KMS-11 (cell line): Measurements from ENCODE around the gene DMTF1.

Experiments used
- H2AFZ ChIP-seq: fragments of 200-600 bp; sonication (generic); 2 replicates; pipeline ENCODE4 v1.6.1; 2016; ENCODE audit warnings: antibody characterized with exemption, mixed run types, low read depth
- H3K27ac ChIP-seq: fragments of 200-600 bp; sonication (generic); 2 replicates; pipeline ENCODE4 v1.6.1; 2016; ENCODE audit warnings: mild to moderate bottlenecking, mixed run types
- H3K27me3 ChIP-seq: fragments of 200-600 bp; sonication (generic); 2 replicates; pipeline ENCODE4 v1.6.1; 2017; ENCODE audit warnings: mild to moderate bottlenecking, low read depth, mixed run types, moderate library complexity; ENCODE audit not compliant: insufficient read depth
- H3K36me3 ChIP-seq: fragments of 200-600 bp; sonication (generic); 2 replicates; pipeline ENCODE4 v1.6.1; 2017; ENCODE audit warnings: mild to moderate bottlenecking, mixed run types; ENCODE audit not compliant: insufficient read depth
- H3K4me1 ChIP-seq: fragments of 200-600 bp; sonication (generic); 2 replicates; pipeline ENCODE4 v1.6.1; 2016; ENCODE audit warnings: mild to moderate bottlenecking, low read depth, mixed run types; ENCODE audit not compliant: poor library complexity, severe bottlenecking
- H3K4me2 ChIP-seq: fragments of 200-600 bp; sonication (generic); 2 replicates; pipeline ENCODE4 v1.7.0; 2016; ENCODE audit warnings: mild to moderate bottlenecking, mixed run types
- H3K4me3 ChIP-seq: fragments of 200-600 bp; sonication (generic); IDR thresholded peaks from 2 replicates; pipeline ENCODE4 v1.6.1; 2017; ENCODE audit warnings: low read depth, low read length, mixed read lengths; ENCODE audit not compliant: insufficient read depth
- H3K79me2 ChIP-seq: fragments of 200-600 bp; sonication (generic); 2 replicates; pipeline ENCODE4 v1.6.1; 2016; ENCODE audit warnings: low read depth, mixed run types; ENCODE audit not compliant: insufficient read depth
- H3K9ac ChIP-seq: fragments of 200-600 bp; sonication (generic); 2 replicates; pipeline ENCODE4 v1.6.1; 2016; ENCODE audit warnings: mild to moderate bottlenecking, mixed run types
- H4K20me1 ChIP-seq: fragments of 200-600 bp; sonication (generic); 2 replicates; pipeline ENCODE4 v1.6.1; 2016; ENCODE audit warnings: mild to moderate bottlenecking, mixed run types; ENCODE audit not compliant: insufficient read depth
- TF ChIP-seq, protein P1 (sequence below): fragments of 200-600 bp; sonication (generic); conservative IDR thresholded peaks from 2 replicates; pipeline ENCODE4 v1.6.1; 2017; ENCODE audit warnings: low read depth, mild to moderate bottlenecking, antibody characterized with exemption, low read length, moderate library complexity, mixed read lengths

DMTF1 gene

DNA sequence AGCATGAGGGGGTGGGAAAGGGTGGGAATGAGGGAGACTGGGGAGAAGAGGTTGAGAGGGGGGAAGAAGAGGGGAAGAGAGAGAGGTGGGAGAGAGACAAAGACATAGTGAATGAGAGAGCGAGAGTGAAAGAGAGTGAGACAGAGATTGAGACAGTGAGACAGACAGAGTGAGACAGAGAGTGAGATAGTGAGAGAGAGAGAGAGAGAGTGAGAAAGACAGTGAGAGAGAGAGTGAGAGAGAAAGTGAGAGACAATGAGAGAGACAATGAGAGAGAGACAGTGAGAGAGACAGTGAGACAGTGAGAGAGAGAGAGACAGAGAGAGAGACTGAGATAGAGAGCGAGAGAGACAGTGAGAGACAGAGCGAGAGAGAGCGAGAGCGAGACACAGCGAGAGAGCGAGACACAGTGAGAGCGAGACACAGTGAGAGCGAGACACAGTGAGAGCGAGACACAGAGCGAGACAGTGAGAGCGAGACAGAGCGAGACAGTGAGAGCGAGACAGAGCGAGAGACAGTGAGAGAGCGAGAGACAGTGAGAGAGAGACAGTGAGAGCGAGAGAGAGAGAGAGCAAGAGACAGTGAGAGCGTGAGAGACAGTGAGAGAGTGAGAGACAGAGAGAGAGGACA lies 57.2 kb downstream of the DMTF1 start:
- peaks cover 12% of the 10 kb centered on the region for H3K4me1 ChIP-seq
- H3K27me3 ChIP-seq: no peaks in the 10 kb centered on the region
- H3K27ac ChIP-seq: no peak overlapping the region
- H2AFZ ChIP-seq: no peak overlapping the region
- TF ChIP-seq, protein P1, sequence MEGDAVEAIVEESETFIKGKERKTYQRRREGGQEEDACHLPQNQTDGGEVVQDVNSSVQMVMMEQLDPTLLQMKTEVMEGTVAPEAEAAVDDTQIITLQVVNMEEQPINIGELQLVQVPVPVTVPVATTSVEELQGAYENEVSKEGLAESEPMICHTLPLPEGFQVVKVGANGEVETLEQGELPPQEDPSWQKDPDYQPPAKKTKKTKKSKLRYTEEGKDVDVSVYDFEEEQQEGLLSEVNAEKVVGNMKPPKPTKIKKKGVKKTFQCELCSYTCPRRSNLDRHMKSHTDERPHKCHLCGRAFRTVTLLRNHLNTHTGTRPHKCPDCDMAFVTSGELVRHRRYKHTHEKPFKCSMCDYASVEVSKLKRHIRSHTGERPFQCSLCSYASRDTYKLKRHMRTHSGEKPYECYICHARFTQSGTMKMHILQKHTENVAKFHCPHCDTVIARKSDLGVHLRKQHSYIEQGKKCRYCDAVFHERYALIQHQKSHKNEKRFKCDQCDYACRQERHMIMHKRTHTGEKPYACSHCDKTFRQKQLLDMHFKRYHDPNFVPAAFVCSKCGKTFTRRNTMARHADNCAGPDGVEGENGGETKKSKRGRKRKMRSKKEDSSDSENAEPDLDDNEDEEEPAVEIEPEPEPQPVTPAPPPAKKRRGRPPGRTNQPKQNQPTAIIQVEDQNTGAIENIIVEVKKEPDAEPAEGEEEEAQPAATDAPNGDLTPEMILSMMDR: no peak
- no peak overlapping the region for H3K4me3 ChIP-seq
- 0 out of 2 replicates have a peak, but pooled peaks cover 4% of the 10 kb centered on the region for H3K36me3 ChIP-seq
- no peak overlapping the region for H3K9ac ChIP-seq
- no peak overlapping the region for H3K4me2 ChIP-seq
- H3K79me2 ChIP-seq: peaks cover 63% of the 10 kb centered on the region; the same call in 1 of the 2 replicates
- no peaks in the 10 kb centered on the region for H4K20me1 ChIP-seq

DNA sequence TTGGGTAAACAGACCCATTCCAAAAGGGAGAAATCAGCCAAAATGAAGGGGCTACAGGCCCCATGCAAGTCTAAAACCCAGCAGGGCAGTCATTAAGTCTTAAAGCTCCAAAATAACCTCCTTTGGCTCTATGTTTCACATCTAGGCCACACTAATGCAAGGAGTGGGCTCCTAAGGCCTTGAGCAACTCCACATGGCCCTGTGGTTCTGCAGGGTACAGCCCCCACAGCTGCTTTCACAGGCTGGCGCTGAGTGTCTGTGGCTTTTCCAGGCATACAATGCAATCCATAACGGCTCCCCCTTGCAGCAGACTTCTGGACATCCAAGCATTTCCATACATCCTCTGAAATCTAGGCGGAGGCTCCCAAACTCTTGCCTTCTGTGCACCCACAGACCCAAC lies 58.3 kb downstream of the DMTF1 start:
- H3K9ac ChIP-seq: no peak overlapping the region

GRCh38 chr7:87212498-87212897 lies 60.2 kb downstream of the DMTF1 start:
- Histone ChIP-seq H3K36me3 (no peaks in the 10 kb centered on the region), H2AFZ (no peak overlapping the region), H3K27ac (no peak overlapping the region), H3K27me3 (no peaks in the 10 kb centered on the region), H3K4me3 (no peak overlapping the region), H3K4me1 (peaks cover 15% of the 10 kb centered on the region), H3K79me2 (peaks cover 54% of the 10 kb centered on the region; the same call in 1 of the 2 replicates), H3K4me2 (no peak overlapping the region), H4K20me1 (no peaks in the 10 kb centered on the region), H3K9ac (no peak overlapping the region)
- TF ChIP-seq, protein P1: no peak

More for the DNA sequence above, 58.3 kb downstream of the DMTF1 start:
- H3K79me2 ChIP-seq: peaks cover 62% of the 10 kb centered on the region; the same call in 1 of the 2 replicates
- no peak overlapping the region for H3K27ac ChIP-seq
- H3K36me3 ChIP-seq: 0 out of 2 replicates have a peak, but pooled peaks cover 4% of the 10 kb centered on the region
- no peak overlapping the region for H3K4me3 ChIP-seq
- H2AFZ ChIP-seq: no peak overlapping the region
- TF ChIP-seq, protein P1: no peak
- H4K20me1 ChIP-seq: no peaks in the 10 kb centered on the region
- peaks cover 12% of the 10 kb centered on the region for H3K4me1 ChIP-seq
- no peak overlapping the region for H3K4me2 ChIP-seq
- no peaks in the 10 kb centered on the region for H3K27me3 ChIP-seq

DNA sequence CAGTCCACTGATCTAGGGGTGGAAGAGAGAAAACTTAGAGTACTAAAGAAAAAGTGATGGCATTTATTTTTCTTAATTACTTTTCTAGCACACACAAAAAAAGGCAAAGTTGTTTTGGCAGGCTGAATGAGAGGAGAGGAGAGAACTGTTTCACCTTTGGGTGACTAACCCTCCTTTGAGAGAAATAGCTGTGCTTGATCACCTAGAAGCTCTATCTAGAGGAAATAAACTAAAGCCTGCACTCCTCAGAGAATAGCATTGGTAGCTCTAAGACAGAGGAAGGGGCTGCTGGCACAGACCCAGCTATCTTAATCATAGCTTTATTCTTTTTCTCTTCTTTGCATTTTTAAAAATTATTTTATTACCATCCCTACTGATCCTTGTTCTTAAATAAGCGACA lies 61.0 kb downstream of the DMTF1 start:
- no peak overlapping the region for H3K4me2 ChIP-seq
- TF ChIP-seq, protein P1: no peak
- H3K9ac ChIP-seq: no peak overlapping the region
- H3K4me1 ChIP-seq: peaks cover 22% of the 10 kb centered on the region
- no peak overlapping the region for H3K4me3 ChIP-seq
- no peaks in the 10 kb centered on the region for H3K27me3 ChIP-seq
- no peaks in the 10 kb centered on the region for H4K20me1 ChIP-seq
- H2AFZ ChIP-seq: no peak overlapping the region
- no peaks in the 10 kb centered on the region for H3K36me3 ChIP-seq
- no peak overlapping the region for H3K27ac ChIP-seq
- peaks cover 62% of the 10 kb centered on the region; the same call in 1 of the 2 replicates for H3K79me2 ChIP-seq
